ENCODE data around the gene UIMC1.
"Not testable (repeated sequence)": the region's sequence is repeated elsewhere in the genome, so short reads cannot be mapped to it uniquely, and the experiment has no call there.

The UIMC1 gene

GRCh38 chr5:177024559-177024958 is 18.0 kb upstream of the UIMC1 start:
- H3K9me3 Mint-ChIP-seq: no peaks in the 10 kb centered on the region
- ATAC-seq (ENCODE audit: low read depth) (no peak), DNase-seq (ENCODE audit: low spot score in 2 of 2) (no peak)
- peak overlapping the region; percentile 7 for H3K27ac Mint-ChIP-seq
- H3K27me3 Mint-ChIP-seq: no peaks in the 10 kb centered on the region
- H3K4me1 Mint-ChIP-seq: peaks cover 25% of the 10 kb centered on the region
- H3K4me3 Mint-ChIP-seq: no peak overlapping the region
- H3K36me3 Mint-ChIP-seq: peaks cover 7% of the 10 kb centered on the region

GRCh38 chr5:177023303-177023664 is 16.7 kb upstream of the UIMC1 start:
- ATAC-seq (ENCODE audit: low read depth) (no peak), DNase-seq (ENCODE audit: low spot score in 2 of 2) (peak in 1 of 2 donors; percentile 30)
- Mint-ChIP-seq H3K9me3 (no peaks in the 10 kb centered on the region), H3K36me3 (peaks cover 4% of the 10 kb centered on the region), H3K27me3 (no peaks in the 10 kb centered on the region), H3K4me1 (peaks cover 25% of the 10 kb centered on the region), H3K27ac (peak overlapping the region; percentile 95), H3K4me3 (peak overlapping the region; percentile 98)

- no peaks in the 10 kb centered on the region for H3K27me3 Mint-ChIP-seq
- peaks cover 4% of the 10 kb centered on the region for H3K36me3 Mint-ChIP-seq
- DNase-seq (ENCODE audit: low spot score in 2 of 2): peak; percentile 90 to 92
- peaks cover 25% of the 10 kb centered on the region for H3K4me1 Mint-ChIP-seq
- peak within 1 kb of the TSS; percentile 95 for H3K27ac Mint-ChIP-seq
- H3K4me3 Mint-ChIP-seq: peak within 1 kb of the TSS; percentile 98
- no peaks in the 10 kb centered on the region for H3K9me3 Mint-ChIP-seq
- ATAC-seq (ENCODE audit: low read depth): peak; percentile 96
These were observed 16.1 kb upstream of the UIMC1 start, which contains the start of gene ZNF346 for GRCh38 chr5:177022386-177023302. TSS of gene ZNF346 (plus strand) at chr5:177022696. CDS start at chr5:177022739, 43 bp downstream.

GRCh38 chr5:177020033-177020432 is 13.5 kb upstream of the UIMC1 start:
- ATAC-seq (ENCODE audit: low read depth) (no peak), DNase-seq (ENCODE audit: low spot score in 2 of 2) (no peak)
- no peak overlapping the region for H3K27ac Mint-ChIP-seq
- no peaks in the 10 kb centered on the region for H3K27me3 Mint-ChIP-seq
- peaks cover 25% of the 10 kb centered on the region for H3K4me1 Mint-ChIP-seq
- H3K36me3 Mint-ChIP-seq: peaks cover 2% of the 10 kb centered on the region
- no peaks in the 10 kb centered on the region for H3K9me3 Mint-ChIP-seq
- no peak overlapping the region for H3K4me3 Mint-ChIP-seq

- no peaks in the 10 kb centered on the region for H3K27me3 Mint-ChIP-seq
- H3K9me3 Mint-ChIP-seq: no peaks in the 10 kb centered on the region
- peaks cover 14% of the 10 kb centered on the region for H3K4me1 Mint-ChIP-seq
- DNase-seq (ENCODE audit: low spot score in 2 of 2): no peak
- no peak overlapping the region for H3K4me3 Mint-ChIP-seq
- ATAC-seq (ENCODE audit: low read depth): no peak
- H3K27ac Mint-ChIP-seq: no peak overlapping the region
- no peaks in the 10 kb centered on the region for H3K36me3 Mint-ChIP-seq
These were observed 11.8 kb upstream of the UIMC1 start for GRCh38 chr5:177018341-177018740.

GRCh38 chr5:177015156-177015555 is 8.6 kb upstream of the UIMC1 start:
- no peak for ATAC-seq (ENCODE audit: low read depth)
- no peak for DNase-seq (ENCODE audit: low spot score in 2 of 2)
- no peak overlapping the region for H3K27ac Mint-ChIP-seq
- no peaks in the 10 kb centered on the region for H3K27me3 Mint-ChIP-seq
- no peaks in the 10 kb centered on the region for H3K36me3 Mint-ChIP-seq
- no peak overlapping the region for H3K4me3 Mint-ChIP-seq
- H3K9me3 Mint-ChIP-seq: no peaks in the 10 kb centered on the region
- peaks cover 3% of the 10 kb centered on the region for H3K4me1 Mint-ChIP-seq

GRCh38 chr5:177010153-177010552 is 3.6 kb upstream of the UIMC1 start:
- no peak overlapping the region for H3K27ac Mint-ChIP-seq
- DNase-seq (ENCODE audit: low spot score in 2 of 2) (no peak), ATAC-seq (ENCODE audit: low read depth) (no peak)
- H3K27me3 Mint-ChIP-seq: no peaks in the 10 kb centered on the region
- H3K4me3 Mint-ChIP-seq: no peak overlapping the region
- peaks cover 8% of the 10 kb centered on the region for H3K4me1 Mint-ChIP-seq
- H3K9me3 Mint-ChIP-seq: peaks cover 3% of the 10 kb centered on the region
- peaks cover 2% of the 10 kb centered on the region for H3K36me3 Mint-ChIP-seq

GRCh38 chr5:177008716-177009115 is 2.1 kb upstream of the UIMC1 start:
- H3K9me3 Mint-ChIP-seq: peaks cover 3% of the 10 kb centered on the region
- H3K27me3 Mint-ChIP-seq: no peaks in the 10 kb centered on the region
- peaks cover 2% of the 10 kb centered on the region for H3K36me3 Mint-ChIP-seq
- H3K27ac Mint-ChIP-seq: no peak overlapping the region
- no peak overlapping the region for H3K4me3 Mint-ChIP-seq
- H3K4me1 Mint-ChIP-seq: peaks cover 15% of the 10 kb centered on the region
- DNase-seq (ENCODE audit: low spot score in 2 of 2) (no peak), ATAC-seq (ENCODE audit: low read depth) (no peak)

- DNase-seq (ENCODE audit: low spot score in 2 of 2) (peak; percentile 63 to 68), ATAC-seq (ENCODE audit: low read depth) (peak; percentile 70)
- peaks cover 5% of the 10 kb centered on the region for H3K36me3 Mint-ChIP-seq
- peaks cover 3% of the 10 kb centered on the region for H3K9me3 Mint-ChIP-seq
- no peaks in the 10 kb centered on the region for H3K27me3 Mint-ChIP-seq
- H3K27ac Mint-ChIP-seq: peak overlapping the region; percentile 91
- H3K4me3 Mint-ChIP-seq: peak overlapping the region; percentile 94
- H3K4me1 Mint-ChIP-seq: peaks cover 20% of the 10 kb centered on the region
These were observed 837 bp downstream of the UIMC1 start for GRCh38 chr5:177005619-177006264.

GRCh38 chr5:177004961-177005360 is 1.6 kb downstream of the UIMC1 start:
- no peaks in the 10 kb centered on the region for H3K27me3 Mint-ChIP-seq
- peak overlapping the region; percentile 94 for H3K4me3 Mint-ChIP-seq
- ATAC-seq (ENCODE audit: low read depth): no peak
- peaks cover 20% of the 10 kb centered on the region for H3K4me1 Mint-ChIP-seq
- H3K9me3 Mint-ChIP-seq: peaks cover 3% of the 10 kb centered on the region
- H3K27ac Mint-ChIP-seq: no peak overlapping the region
- H3K36me3 Mint-ChIP-seq: peaks cover 5% of the 10 kb centered on the region
- DNase-seq (ENCODE audit: low spot score in 2 of 2): no peak

GRCh38 chr5:177003649-177004048 is 2.9 kb downstream of the UIMC1 start:
- Mint-ChIP-seq H3K36me3 (peaks cover 8% of the 10 kb centered on the region), H3K27ac (peak overlapping the region; percentile 41), H3K4me3 (no peak overlapping the region), H3K4me1 (peaks cover 26% of the 10 kb centered on the region), H3K27me3 (no peaks in the 10 kb centered on the region), H3K9me3 (peaks cover 3% of the 10 kb centered on the region)
- DNase-seq (ENCODE audit: low spot score in 2 of 2) (no peak), ATAC-seq (ENCODE audit: low read depth) (no peak)

GRCh38 chr5:176999526-176999925 is 7.1 kb downstream of the UIMC1 start:
- H3K27ac Mint-ChIP-seq; DNase-seq (ENCODE audit: low spot score in 2 of 2); H3K27me3 Mint-ChIP-seq; H3K9me3 Mint-ChIP-seq; H3K4me3 Mint-ChIP-seq; ATAC-seq (ENCODE audit: low read depth): not testable (repeated sequence)
- H3K4me1 Mint-ChIP-seq: peaks cover 44% of the 10 kb centered on the region
- peaks cover 10% of the 10 kb centered on the region for H3K36me3 Mint-ChIP-seq

- Mint-ChIP-seq H3K27ac (no peak overlapping the region), H3K4me1 (peaks cover 43% of the 10 kb centered on the region), H3K36me3 (peaks cover 10% of the 10 kb centered on the region), H3K4me3 (no peak overlapping the region), H3K27me3 (no peaks in the 10 kb centered on the region), H3K9me3 (no peaks in the 10 kb centered on the region)
- DNase-seq (ENCODE audit: low spot score in 2 of 2) (no peak), ATAC-seq (ENCODE audit: low read depth) (no peak)
These were observed 7.8 kb downstream of the UIMC1 start for GRCh38 chr5:176998828-176999227.

- Mint-ChIP-seq H3K4me3 (peak overlapping the region; percentile 2), H3K27ac (peak overlapping the region; percentile 82), H3K27me3 (no peaks in the 10 kb centered on the region), H3K4me1 (peaks cover 45% of the 10 kb centered on the region), H3K36me3 (peaks cover 10% of the 10 kb centered on the region), H3K9me3 (no peaks in the 10 kb centered on the region)
- ATAC-seq (ENCODE audit: low read depth): no peak
- no peak for DNase-seq (ENCODE audit: low spot score in 2 of 2)
These were observed 9.8 kb downstream of the UIMC1 start for GRCh38 chr5:176996780-176997179.
